Sigmoid colon (tissue), 7 donors: ENCODE data around the gene LZTS3. TPM values are rescaled to one million over a fixed set of nuclear protein-coding genes. Genes with fewer than 3 reads are reported as not detected.

ENCODE experiments used
- DNase-seq: peaks from one replicate; pipeline ENCODE4 v3.0.0-alpha.2; 2019
- H3K27ac ChIP-seq, 4 donors: fragments of 200-600 bp; sonication (generic); one replicate each; pipeline ENCODE4 v1.5.1; 2016 to 2019; ENCODE audit warnings: mild to moderate bottlenecking in 1 of 4
- H3K27me3 ChIP-seq, 3 donors: fragments of 200-600 bp; sonication (generic); one replicate each; pipeline ENCODE4 v1.5.1; 2019; ENCODE audit warnings: mild to moderate bottlenecking in 1 of 3
- H3K36me3 ChIP-seq, 4 donors: fragments of 200-600 bp; sonication (generic); one replicate each; pipeline ENCODE4 v1.5.1; 2016 to 2019
- H3K4me1 ChIP-seq, 4 donors: fragments of 200-600 bp; sonication (generic); one replicate each; pipeline ENCODE4 v1.5.1; 2017 to 2019
- H3K4me3 ChIP-seq, 4 donors: fragments of 200-600 bp; sonication (generic); one replicate each; pipeline ENCODE4 v1.5.1; 2017 to 2019; ENCODE audit warnings: mild to moderate bottlenecking in 2 of 4, moderate library complexity in 1 of 4
- H3K9me3 ChIP-seq, 4 donors: fragments of 200-600 bp in 3 of 4; sonication (generic) in 3 of 4; one replicate each; pipeline versions ENCODE4 v1.5.1 to v1.6.1; 2013 to 2019
- EP300 ChIP-seq, 4 donors: sonication (generic); formaldehyde crosslinking; IDR thresholded peaks; one replicate each; pipeline ENCODE4 v1.6.1; 2017; ENCODE audit warnings: antibody characterized with exemption in 4 of 4
- POLR2A ChIP-seq, 2 donors: fragments of 450-650 bp; IDR thresholded peaks; one replicate each; pipeline ENCODE4 v1.6.1; 2016; ENCODE audit warnings: antibody characterized with exemption in 2 of 2, mild to moderate bottlenecking in 2 of 2, moderate library complexity in 2 of 2
- POLR2AphosphoS5 ChIP-seq, 4 donors: sonication (generic); formaldehyde crosslinking; IDR thresholded peaks; one replicate each; pipeline ENCODE4 v1.6.1; 2017; ENCODE audit warnings: antibody characterized with exemption in 4 of 4
- WGBS, 2 donors: extraction: QIAGEN DNeasy Blood & Tissue Kit; methylation state at CpG; one replicate each; pipeline ENCODE4 v1.1.7; 2013; 5-methylcytosine and 5-hydroxymethylcytosine counted together
- intact Hi-C: fragments of 100-400 bp; cut with DNase I; formaldehyde crosslinking; loops from one replicate; pipeline ENCODE4 v1.15.1; 2023
- polyA plus RNA-seq, 3 donors: library from polyadenylated mRNA; stranded (reverse); fragments of 200-250 nt; gene quantifications; one replicate each; pipeline ENCODE4 v1.2.3, GENCODE V29; 2013
- total RNA-seq, 4 donors: library from RNA; depleted of rRNA; stranded (reverse); fragments of >200 nt; gene quantifications; one replicate each; pipeline ENCODE4 v1.1.0, GENCODE V29; 2016
- TF ChIP-seq, protein P1 (sequence below), 4 experiments: fragments of 450-650 bp in 3 of 4; fragments of 200-600 bp in 1 of 4; IDR thresholded peaks; one replicate each; pipeline ENCODE4 v1.5.1; 2016 to 2019; ENCODE audit warnings: antibody characterized with exemption in 4 of 4, mild to moderate bottlenecking in 3 of 4, moderate library complexity in 2 of 4
- donor health status: healthy with polysubstance abuse.
- donor health status: Bipolar disorder and iron deficiency.
- donor health status: healthy.

LZTS3 gene
- total and polyA plus RNA-seq, 7 donors, result 2.4 to 10.5 (median 8.3) TPM

DNA sequence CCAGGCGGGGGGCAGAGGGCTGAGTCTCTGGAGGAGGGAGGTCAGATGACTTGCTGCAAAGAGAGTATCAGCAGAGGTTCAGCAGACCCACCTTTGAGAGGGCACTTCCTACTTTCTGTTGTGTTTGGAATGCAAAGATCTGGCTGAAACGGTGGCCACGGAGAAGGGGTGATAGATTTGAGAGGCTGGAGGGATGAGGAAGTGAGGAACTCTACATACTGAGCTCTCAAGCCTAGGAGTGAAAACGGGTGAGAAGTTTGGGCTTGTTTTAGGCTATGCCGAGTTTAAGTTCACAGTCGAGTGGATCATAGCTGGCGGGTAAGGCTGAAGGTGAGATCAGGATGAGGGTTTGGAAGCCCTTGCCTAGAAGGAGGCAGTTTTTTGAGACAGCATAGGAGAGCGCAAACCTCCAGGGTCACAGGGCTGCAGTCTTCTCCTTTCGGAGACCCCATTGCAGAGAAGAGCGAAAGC, 35.5 kb upstream of the LZTS3 start:
- TF ChIP-seq, protein P1, sequence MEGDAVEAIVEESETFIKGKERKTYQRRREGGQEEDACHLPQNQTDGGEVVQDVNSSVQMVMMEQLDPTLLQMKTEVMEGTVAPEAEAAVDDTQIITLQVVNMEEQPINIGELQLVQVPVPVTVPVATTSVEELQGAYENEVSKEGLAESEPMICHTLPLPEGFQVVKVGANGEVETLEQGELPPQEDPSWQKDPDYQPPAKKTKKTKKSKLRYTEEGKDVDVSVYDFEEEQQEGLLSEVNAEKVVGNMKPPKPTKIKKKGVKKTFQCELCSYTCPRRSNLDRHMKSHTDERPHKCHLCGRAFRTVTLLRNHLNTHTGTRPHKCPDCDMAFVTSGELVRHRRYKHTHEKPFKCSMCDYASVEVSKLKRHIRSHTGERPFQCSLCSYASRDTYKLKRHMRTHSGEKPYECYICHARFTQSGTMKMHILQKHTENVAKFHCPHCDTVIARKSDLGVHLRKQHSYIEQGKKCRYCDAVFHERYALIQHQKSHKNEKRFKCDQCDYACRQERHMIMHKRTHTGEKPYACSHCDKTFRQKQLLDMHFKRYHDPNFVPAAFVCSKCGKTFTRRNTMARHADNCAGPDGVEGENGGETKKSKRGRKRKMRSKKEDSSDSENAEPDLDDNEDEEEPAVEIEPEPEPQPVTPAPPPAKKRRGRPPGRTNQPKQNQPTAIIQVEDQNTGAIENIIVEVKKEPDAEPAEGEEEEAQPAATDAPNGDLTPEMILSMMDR (IDR thresholded peaks at IDR 0.05), result no peak
- TF ChIP-seq POLR2A (IDR thresholded peaks at IDR 0.05) (no peak), EP300 (IDR thresholded peaks at IDR 0.05) (no peak), POLR2AphosphoS5 (IDR thresholded peaks at IDR 0.05) (no peak)
- H3K4me3 ChIP-seq, result peak overlapping the region; percentile 69 to 85 (median 76)
- DNase-seq, result no peak
- H3K27ac ChIP-seq, result peak overlapping the region; percentile 76 to 84 (median 80)
- intact Hi-C loops, result loop anchor here (5.0 kb wide), 1 partner anchor 37 kb away; the partner anchor contains the start of gene LZTS3
- no peaks in the 10 kb centered on the region for H3K9me3 ChIP-seq
- peaks cover 0 to 8% (median 4%) of the 10 kb centered on the region in 4 donors for H3K36me3 ChIP-seq
- WGBS, 2 donors, result 1 to 3% methylated on average over 10 of the region's 10 CpGs
- no peaks in the 10 kb centered on the region for H3K27me3 ChIP-seq
- peaks cover 0 to 17% (median 12%) of the 10 kb centered on the region in 4 donors for H3K4me1 ChIP-seq

DNA sequence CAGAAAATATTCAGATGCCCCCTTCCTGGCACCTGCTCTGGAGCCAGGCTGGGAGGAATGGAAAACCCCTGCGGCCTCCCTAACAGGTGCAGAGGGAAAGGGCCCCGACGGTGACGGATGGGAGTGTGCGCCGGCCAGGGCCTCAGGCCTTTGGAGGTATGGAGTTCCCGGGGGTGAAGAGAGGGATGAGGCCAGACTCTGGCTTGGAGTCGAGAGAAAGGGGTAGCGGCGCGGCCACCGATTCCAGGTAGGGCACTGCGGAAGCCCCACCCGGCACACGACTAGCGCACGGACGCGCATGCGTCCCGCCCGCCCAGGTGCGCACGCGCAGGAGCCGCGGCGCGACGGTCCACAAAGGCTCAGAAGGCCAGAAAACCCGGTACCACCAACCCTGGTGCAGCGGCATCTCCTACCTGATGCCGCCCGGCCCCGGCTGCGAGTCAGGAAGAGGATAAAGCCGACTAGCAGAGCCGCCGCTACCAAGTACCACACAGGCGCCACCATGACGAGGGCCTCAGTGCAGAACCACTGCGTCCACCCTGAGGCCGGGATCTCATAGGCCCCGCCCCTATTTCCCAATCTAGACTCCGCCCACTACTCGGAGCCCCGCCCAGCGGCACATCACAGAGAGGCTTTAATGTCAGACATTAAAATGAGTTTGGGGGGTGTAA, 30.9 kb upstream of the LZTS3 start, which contains the start of gene DDRGK1:
Gene DDRGK1 (minus strand): TSS at position 559 of the 671 bp plus-strand sequence. CDS start 55 bp downstream, at position 504.
- H3K4me3 ChIP-seq, result peak within 1 kb of the TSS; percentile 72 to 93 (median 80)
- peaks cover 0 to 19% (median 14%) of the 10 kb centered on the region in 4 donors for H3K4me1 ChIP-seq
- H3K27ac ChIP-seq, result peak within 1 kb of the TSS; percentile 86 to 88 (median 88)
- WGBS, 2 donors, result 0% methylated on average over 48 of the region's 48 CpGs
- intact Hi-C loops, result loop anchor here (5.0 kb wide), 1 partner anchor 47 kb away; the partner anchor contains the start of genes FASTKD5 and UBOX5
- H3K36me3 ChIP-seq, result peaks cover 9 to 37% (median 12%) of the 10 kb centered on the region in 4 donors
- H3K9me3 ChIP-seq, result no peaks in the 10 kb centered on the region
- peak; percentile 95 for DNase-seq
- H3K27me3 ChIP-seq, result no peaks in the 10 kb centered on the region
- TF ChIP-seq, protein P1 (IDR thresholded peaks at IDR 0.05), result no peak
- TF ChIP-seq POLR2AphosphoS5 (IDR thresholded peaks at IDR 0.05) (peak; percentile 74 to 93 (median 85)), EP300 (IDR thresholded peaks at IDR 0.05) (no peak), POLR2A (IDR thresholded peaks at IDR 0.05) (peak; percentile 52)

GRCh38 chr20:3203315-3204123, 30.2 kb upstream of the LZTS3 start:
- Histone ChIP-seq H3K36me3 (peaks cover 9 to 44% (median 13%) of the 10 kb centered on the region in 4 donors), H3K9me3 (no peaks in the 10 kb centered on the region), H3K27me3 (no peaks in the 10 kb centered on the region), H3K27ac (peak overlapping the region; percentile 86 to 88 (median 88)), H3K4me1 (peaks cover 0 to 19% (median 13%) of the 10 kb centered on the region in 4 donors), H3K4me3 (peak overlapping the region; percentile 72 to 93 (median 80))
- TF ChIP-seq EP300 (IDR thresholded peaks at IDR 0.05) (no peak), POLR2AphosphoS5 (IDR thresholded peaks at IDR 0.05) (no peak), POLR2A (IDR thresholded peaks at IDR 0.05) (no peak)
- TF ChIP-seq, protein P1 (IDR thresholded peaks at IDR 0.05), result no peak
- intact Hi-C loops, result loop anchor here (5.0 kb wide), 1 partner anchor 46 kb away; the partner anchor contains the start of genes FASTKD5 and UBOX5
- DNase-seq, result no peak
- 4 to 18% methylated on average over 31 of the region's 31 CpGs for WGBS, 2 donors

- Histone ChIP-seq H3K4me3 (peak overlapping the region; percentile 72 to 93 (median 80)), H3K27ac (peak overlapping the region in 3 of 4 donors; percentile 86 to 88 (median 88)), H3K4me1 (peaks cover 0 to 19% (median 11%) of the 10 kb centered on the region in 4 donors), H3K27me3 (no peaks in the 10 kb centered on the region), H3K36me3 (peaks cover 9 to 50% (median 13%) of the 10 kb centered on the region in 4 donors), H3K9me3 (no peaks in the 10 kb centered on the region)
- 23 to 62% methylated on average over 9 of the region's 9 CpGs for WGBS, 2 donors
- no peak for TF ChIP-seq POLR2A (IDR thresholded peaks at IDR 0.05)
- no peak for TF ChIP-seq POLR2AphosphoS5 (IDR thresholded peaks at IDR 0.05)
- TF ChIP-seq, protein P1 (IDR thresholded peaks at IDR 0.05), result no peak
- TF ChIP-seq EP300 (IDR thresholded peaks at IDR 0.05), result no peak
- no peak for DNase-seq
- intact Hi-C loops, result loop anchor here (5.0 kb wide), 1 partner anchor 46 kb away; the partner anchor contains the start of genes FASTKD5 and UBOX5
Observed at GRCh38 chr20:3202965-3203314, 29.6 kb upstream of the LZTS3 start.
